ENCODE measurements around the gene CRYBB1. TPM values are rescaled to one million over a fixed set of nuclear protein-coding genes. Genes with fewer than 3 reads are reported as not detected.

CRYBB1 gene
- total and polyA plus RNA-seq, 2 of the 13 experiments (the other 11 are each of a cell fraction or from before 2014, with no cell fraction given): not detected

DNA sequence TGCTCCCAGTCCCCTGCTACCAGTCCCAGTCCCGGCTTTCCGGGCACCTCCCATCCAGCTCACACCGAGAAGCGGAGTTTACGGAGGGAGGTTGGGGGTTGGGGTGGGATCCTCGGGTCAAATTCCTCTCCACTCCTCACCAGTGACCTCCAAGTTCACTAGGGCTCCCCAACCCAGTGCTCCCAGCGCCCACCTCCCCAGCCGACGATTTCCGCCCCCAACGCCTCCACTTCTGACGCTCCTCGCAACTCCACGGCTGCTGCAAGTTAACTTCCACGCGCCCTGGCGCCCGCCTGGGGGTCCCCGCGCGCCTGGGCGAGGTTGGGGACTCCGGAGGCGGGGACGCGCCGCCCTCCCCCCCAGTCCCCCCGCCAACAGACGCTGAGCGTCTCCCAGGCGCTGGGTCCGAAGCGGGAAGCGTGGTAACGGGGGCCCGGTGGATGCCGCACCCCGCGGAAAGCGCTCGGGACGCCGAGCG is 28.4 kb downstream of the CRYBB1 start (continued):
- TF ChIP-seq, protein P1, sequence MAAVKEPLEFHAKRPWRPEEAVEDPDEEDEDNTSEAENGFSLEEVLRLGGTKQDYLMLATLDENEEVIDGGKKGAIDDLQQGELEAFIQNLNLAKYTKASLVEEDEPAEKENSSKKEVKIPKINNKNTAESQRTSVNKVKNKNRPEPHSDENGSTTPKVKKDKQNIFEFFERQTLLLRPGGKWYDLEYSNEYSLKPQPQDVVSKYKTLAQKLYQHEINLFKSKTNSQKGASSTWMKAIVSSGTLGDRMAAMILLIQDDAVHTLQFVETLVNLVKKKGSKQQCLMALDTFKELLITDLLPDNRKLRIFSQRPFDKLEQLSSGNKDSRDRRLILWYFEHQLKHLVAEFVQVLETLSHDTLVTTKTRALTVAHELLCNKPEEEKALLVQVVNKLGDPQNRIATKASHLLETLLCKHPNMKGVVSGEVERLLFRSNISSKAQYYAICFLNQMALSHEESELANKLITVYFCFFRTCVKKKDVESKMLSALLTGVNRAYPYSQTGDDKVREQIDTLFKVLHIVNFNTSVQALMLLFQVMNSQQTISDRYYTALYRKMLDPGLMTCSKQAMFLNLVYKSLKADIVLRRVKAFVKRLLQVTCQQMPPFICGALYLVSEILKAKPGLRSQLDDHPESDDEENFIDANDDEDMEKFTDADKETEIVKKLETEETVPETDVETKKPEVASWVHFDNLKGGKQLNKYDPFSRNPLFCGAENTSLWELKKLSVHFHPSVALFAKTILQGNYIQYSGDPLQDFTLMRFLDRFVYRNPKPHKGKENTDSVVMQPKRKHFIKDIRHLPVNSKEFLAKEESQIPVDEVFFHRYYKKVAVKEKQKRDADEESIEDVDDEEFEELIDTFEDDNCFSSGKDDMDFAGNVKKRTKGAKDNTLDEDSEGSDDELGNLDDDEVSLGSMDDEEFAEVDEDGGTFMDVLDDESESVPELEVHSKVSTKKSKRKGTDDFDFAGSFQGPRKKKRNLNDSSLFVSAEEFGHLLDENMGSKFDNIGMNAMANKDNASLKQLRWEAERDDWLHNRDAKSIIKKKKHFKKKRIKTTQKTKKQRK (IDR thresholded peaks at IDR 0.05; ENCODE audit: low read length): no peak
- TF ChIP-seq RBM22 (optimal IDR thresholded peaks at IDR 0.05; ENCODE audit: low read length): no peak
- no peak for TF ChIP-seq ZNF510 (CRISPR knock-in tag; IDR thresholded peaks at IDR 0.05; ENCODE audit: low read depth)
- no peak for TF ChIP-seq ZC3H4 (CRISPR knock-in tag; IDR thresholded peaks at IDR 0.05; ENCODE audit: borderline replicate concordance)
- TF ChIP-seq ASH2L (IDR thresholded peaks at IDR 0.05; ENCODE audit: insufficient read length, low read depth, low read length): peak; percentile 29
- TF ChIP-seq, protein P2, sequence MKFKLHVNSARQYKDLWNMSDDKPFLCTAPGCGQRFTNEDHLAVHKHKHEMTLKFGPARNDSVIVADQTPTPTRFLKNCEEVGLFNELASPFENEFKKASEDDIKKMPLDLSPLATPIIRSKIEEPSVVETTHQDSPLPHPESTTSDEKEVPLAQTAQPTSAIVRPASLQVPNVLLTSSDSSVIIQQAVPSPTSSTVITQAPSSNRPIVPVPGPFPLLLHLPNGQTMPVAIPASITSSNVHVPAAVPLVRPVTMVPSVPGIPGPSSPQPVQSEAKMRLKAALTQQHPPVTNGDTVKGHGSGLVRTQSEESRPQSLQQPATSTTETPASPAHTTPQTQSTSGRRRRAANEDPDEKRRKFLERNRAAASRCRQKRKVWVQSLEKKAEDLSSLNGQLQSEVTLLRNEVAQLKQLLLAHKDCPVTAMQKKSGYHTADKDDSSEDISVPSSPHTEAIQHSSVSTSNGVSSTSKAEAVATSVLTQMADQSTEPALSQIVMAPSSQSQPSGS (CRISPR knock-in tag; IDR thresholded peaks at IDR 0.05): no peak
- TF ChIP-seq, protein P3, sequence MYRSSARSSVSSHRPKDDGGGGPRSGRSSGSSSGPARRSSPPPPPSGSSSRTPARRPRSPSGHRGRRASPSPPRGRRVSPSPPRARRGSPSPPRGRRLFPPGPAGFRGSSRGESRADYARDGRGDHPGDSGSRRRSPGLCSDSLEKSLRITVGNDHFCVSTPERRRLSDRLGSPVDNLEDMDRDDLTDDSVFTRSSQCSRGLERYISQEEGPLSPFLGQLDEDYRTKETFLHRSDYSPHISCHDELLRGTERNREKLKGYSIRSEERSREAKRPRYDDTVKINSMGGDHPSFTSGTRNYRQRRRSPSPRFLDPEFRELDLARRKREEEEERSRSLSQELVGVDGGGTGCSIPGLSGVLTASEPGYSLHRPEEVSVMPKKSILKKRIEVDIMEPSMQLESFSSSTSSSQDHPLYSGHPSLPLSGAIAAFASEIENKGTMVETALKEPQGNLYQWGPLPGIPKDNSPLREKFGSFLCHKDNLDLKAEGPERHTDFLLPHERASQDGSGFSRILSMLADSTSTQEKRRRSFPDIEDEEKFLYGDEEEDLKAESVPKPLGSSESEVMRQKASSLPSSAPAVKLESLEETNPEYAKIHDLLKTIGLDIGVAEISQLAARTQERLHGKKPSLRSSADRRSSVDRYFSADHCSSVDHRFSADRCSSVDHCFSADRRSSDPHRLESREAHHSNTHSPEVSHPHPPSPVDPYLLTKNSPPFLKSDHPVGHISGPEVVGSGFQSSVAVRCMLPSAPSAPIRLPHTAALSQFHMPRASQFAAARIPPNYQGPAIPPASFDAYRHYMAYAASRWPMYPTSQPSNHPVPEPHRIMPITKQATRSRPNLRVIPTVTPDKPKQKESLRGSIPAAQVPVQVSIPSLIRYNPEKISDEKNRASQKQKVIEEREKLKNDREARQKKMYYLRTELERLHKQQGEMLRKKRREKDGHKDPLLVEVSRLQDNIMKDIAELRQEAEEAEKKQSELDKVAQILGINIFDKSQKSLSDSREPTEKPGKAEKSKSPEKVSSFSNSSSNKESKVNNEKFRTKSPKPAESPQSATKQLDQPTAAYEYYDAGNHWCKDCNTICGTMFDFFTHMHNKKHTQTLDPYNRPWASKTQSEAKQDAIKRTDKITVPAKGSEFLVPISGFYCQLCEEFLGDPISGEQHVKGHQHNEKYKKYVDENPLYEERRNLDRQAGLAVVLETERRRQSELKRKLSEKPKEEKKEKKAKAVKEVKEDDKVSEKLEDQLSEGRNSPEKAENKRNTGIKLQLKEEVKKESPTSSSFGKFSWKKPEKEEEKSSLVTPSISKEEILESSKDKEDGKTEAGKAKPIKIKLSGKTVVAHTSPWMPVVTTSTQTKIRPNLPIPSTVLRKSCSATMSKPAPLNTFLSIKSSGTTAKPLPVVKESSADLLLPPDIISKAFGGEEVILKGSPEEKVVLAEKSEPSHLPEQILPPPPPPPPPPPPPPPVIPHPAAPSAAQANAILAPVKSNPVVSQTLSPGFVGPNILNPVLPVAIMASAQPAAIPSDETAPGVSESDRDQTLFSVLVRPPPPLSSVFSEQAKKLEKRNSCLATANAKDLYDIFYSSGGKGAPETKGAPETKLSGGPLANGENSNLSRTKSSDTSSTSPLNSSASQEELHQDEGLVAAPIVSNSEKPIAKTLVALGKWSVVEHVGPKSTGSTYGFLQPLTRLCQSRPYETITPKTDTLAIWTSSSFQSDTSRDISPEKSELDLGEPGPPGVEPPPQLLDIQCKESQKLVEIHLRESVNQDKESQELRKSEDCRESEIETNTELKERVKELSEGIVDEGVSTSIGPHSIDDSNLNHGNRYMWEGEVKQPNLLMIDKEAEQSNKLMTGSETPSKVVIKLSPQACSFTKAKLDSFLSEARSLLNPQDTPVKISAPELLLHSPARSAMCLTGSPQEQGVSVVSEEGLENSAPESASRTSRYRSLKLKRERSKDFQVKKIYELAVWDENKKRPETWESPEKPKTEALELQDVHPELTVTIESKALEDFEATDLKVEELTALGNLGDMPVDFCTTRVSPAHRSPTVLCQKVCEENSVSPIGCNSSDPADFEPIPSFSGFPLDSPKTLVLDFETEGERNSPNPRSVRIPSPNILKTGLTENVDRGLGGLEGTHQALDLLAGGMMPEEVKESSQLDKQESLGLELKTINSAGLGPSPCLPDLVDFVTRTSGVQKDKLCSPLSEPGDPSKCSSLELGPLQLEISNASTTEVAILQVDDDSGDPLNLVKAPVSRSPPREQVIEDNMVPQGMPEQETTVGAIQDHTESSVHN (CRISPR knock-in tag; IDR thresholded peaks at IDR 0.05): no peak
- TF ChIP-seq MAFF (IDR thresholded peaks at IDR 0.05; ENCODE audit: low read depth, low read length): no peak
- TF ChIP-seq ZNF263 (CRISPR knock-in tag; IDR thresholded peaks at IDR 0.05): peak; percentile 50; the same call in 1 of the 2 replicates
- TF ChIP-seq ATF3 (CRISPR knock-in tag; IDR thresholded peaks at IDR 0.05): no peak
- no peak for TF ChIP-seq ZNF777 (CRISPR knock-in tag; IDR thresholded peaks at IDR 0.05)
- TF ChIP-seq ZNF329 (CRISPR knock-in tag; IDR thresholded peaks at IDR 0.05; ENCODE audit: low read depth): 0 out of 2 replicates have a peak, but pooled peaks have one; percentile 33
- TF ChIP-seq, protein P4, sequence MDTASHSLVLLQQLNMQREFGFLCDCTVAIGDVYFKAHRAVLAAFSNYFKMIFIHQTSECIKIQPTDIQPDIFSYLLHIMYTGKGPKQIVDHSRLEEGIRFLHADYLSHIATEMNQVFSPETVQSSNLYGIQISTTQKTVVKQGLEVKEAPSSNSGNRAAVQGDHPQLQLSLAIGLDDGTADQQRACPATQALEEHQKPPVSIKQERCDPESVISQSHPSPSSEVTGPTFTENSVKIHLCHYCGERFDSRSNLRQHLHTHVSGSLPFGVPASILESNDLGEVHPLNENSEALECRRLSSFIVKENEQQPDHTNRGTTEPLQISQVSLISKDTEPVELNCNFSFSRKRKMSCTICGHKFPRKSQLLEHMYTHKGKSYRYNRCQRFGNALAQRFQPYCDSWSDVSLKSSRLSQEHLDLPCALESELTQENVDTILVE (CRISPR knock-in tag; IDR thresholded peaks at IDR 0.05): no peak
- no peak for TF ChIP-seq ZNF792 (CRISPR knock-in tag; IDR thresholded peaks at IDR 0.05)
- TF ChIP-seq ZNF501 (CRISPR knock-in tag; IDR thresholded peaks at IDR 0.05): peak; percentile 46; the same call in 1 of the 2 replicates
